Measurements from ENCODE around the gene C1R.
"Not testable (repeated sequence)": the region's sequence is repeated elsewhere in the genome, so short reads cannot be mapped to it uniquely, and the experiment has no call there.

DNA sequence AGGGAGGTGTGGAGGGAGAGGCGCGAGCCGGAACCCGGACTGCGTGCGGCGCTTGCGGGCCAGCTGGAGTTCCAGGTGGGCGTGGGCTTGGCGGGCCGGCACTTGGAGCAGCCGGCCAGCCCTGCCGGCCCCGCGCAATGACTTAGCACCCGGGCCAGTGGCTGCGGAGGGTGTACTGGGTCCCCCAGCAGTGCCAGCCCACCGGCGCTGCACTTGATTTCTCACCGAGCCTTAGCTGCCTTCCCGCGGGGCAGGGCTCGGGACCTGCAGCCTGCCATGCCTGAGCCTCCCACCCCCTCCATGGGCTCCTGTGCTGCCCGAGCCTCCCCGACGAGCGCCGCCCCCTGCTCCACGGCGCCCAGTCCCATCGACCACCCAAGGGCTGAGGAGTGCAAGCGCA lies 54.8 kb downstream of the C1R start:
- not testable (repeated sequence) for TF ChIP-seq POLR2A, TAF1, POLR2AphosphoS5, SPI1, POU2F2 (IDR thresholded peaks at IDR 0.05; ENCODE audit: low read depth, low read length)
